Central memory CD4-positive, alpha-beta T cell (primary cell): ENCODE measurements around the gene LPIN3.

Source experiments
- DNase-seq: peaks from one replicate; pipeline ENCODE4 v3.0.0; 2022

The LPIN3 gene

DNA sequence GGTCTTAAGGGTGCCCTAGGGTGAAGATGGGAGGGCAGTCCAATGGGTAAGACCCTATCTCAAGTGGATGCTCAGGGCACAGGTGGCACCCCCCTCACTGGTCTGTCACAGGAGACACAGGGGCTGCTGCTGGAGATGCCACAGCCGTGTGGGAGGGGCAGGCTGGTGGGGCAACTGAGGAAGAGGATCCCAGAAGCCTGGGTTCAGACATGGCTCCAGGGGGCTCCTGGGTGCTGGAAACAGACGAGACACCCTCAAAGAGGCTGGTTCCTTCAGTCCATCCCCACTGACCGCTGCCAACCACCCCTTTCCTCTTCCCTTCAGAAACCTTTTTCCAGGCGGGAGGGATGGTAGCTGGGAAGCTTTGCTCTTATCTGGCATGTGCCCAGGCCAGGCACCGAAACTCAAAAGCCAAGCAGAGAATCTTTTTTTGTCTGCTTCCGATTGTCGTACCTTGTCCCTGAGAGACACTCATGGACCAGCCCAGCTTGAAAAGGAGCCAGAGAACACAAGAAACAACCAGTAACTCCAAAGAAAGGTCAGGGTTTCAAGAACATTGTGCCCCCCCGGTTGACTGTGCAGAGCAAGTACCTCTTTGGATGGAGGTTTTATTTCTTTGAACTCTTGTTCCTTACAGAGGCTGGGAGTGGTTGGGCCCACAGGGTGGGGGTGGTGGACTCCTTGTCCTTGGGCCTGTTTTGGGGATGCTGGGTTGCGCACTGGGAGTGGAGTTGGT, 54.5 kb downstream of the LPIN3 start:
- DNase-seq = no peak

DNA sequence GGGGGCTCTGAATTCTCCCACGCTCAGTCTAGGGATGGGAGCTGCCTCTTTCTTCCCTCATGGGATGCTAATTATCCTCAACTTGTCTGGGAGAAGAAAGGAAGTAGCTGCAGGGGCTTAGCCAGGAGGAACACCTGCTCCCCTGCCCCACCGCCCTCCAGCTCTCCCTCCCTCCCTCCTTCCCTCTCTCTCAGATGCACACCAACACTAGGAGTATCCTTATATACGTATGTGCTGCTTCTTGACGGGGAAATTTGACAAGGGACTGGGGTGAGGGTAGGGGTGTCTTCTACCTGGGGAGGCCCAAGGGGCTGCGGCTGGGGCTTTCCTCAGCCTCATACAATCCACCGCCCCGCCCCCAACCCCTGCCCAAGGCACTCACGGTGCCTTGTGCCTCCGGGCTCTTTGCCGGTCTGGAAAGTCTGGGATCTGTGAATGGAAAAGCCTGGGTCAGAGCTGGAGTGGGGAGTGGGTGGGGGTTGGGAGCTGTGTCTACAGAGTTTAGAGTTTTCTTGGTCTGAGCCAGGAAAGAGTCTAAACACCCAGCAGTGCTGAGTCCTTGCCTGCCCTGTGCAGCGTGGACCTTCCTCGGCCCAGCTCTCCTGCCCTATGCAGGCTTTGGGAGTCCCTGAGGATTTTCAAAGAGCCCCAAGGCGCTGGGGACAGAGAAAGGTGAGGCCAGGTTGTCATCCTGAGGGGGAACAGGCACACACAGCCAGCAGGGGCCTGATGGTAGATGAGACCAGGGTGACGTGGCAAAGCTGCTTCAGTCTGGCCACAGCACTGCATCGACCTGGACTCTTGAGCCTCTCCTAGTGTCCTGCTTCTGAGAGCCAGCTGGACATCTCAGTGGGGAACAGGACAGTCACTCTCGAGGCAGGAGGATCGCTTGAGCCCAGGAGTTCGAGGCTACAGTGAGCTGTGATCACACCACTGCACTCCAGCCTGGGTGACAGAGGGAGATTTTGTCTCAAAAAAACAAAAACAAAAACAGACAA, 55.3 kb downstream of the LPIN3 start:
- no peak for DNase-seq

DNA sequence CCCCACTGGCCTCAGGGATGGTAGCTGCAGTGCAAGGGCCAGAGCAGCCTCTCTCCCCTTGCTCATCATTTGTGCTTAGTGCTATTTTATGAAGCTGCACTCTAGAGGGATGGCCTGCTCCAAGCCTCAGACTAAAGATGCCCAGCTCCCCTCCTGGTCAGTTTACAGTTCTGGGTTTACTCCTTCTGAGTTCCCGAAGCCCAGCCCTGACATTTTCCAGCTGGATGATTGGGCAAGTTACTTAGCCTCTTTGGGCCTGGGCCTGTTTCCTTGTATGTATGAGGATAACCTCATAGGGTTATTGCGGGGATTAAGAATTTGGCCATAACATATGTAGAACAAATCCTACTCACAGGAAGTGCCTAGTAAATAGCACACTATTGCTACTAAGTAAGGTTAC, 57.8 kb downstream of the LPIN3 start:
- no peak for DNase-seq

DNA sequence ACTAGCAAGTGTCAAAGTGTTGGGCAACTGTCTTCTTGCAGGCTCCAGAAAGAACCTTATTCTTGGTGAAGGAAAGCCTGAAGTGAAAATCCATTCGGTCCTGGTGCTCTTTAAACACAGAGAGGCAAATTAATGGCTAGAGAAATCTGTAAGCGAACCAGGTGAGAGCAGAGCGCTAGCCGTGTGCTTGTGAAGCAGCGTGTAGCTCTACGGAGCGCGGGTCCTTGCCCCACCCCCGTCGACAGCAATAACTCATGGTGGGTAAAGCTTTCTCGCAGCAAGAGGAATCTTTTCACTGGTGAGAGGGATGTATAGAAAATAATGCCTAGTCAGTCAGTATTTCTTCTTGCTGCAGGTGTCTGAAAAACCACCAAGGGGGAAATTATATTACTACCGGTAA, 63.0 kb downstream of the LPIN3 start:
- DNase-seq = no peak

GRCh38 chr20:41405436-41405835, 64.8 kb downstream of the LPIN3 start:
- DNase-seq = no peak

- no peak for DNase-seq
Observed at GRCh38 chr20:41406353-41406752, 65.7 kb downstream of the LPIN3 start.

- no peak for DNase-seq
Observed at GRCh38 chr20:41406896-41407444, 66.3 kb downstream of the LPIN3 start.

DNA sequence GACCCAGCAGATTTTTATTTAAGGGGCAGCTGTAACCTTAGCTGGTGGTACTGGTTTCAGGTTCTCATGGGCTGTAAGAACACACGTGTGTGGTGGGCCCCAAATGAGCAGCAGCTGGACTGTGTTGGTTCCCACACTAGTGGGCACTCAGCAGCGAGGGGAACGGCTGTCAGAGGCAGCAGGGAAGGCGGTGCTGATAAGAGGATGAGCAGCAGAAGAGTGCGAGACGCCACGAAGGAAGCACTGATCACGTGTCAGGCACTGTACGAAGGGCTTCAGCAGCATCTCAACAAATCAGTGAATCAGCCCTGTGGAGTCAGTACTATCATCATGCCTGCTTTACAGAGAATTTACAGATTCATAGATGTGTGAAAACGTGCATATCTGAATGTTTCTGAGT, 67.0 kb downstream of the LPIN3 start:
- DNase-seq = no peak

GRCh38 chr20:41408156-41408794, 67.7 kb downstream of the LPIN3 start:
- no peak for DNase-seq

DNA sequence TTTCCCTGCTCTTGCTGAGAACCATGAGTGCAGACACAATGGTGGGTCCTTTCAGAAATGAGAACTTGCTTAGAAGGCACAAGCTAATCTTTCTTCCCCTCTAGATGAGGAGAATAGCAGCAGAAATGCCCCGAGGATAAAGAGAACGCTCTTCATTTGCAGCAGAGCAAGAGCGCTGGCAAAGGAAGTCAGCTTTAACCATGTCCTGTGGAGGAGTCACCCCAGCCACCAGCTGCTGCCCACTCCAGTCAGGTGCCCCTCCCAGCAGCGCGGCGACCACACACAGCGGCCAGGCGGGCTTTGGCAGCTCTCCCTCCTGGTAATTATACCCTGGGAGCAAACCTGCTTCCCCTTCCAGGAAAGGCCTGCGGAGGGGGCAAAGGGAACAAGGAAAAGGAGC, 68.4 kb downstream of the LPIN3 start:
- no peak for DNase-seq
